ENCODE results near the gene BTBD3. TPM values are rescaled to one million over a fixed set of nuclear protein-coding genes. Genes with fewer than 3 reads are reported as not detected.

BTBD3 gene
- total and polyA plus RNA-seq, 9 donors: 31.3 to 50.3 (median 39.0) TPM

DNA sequence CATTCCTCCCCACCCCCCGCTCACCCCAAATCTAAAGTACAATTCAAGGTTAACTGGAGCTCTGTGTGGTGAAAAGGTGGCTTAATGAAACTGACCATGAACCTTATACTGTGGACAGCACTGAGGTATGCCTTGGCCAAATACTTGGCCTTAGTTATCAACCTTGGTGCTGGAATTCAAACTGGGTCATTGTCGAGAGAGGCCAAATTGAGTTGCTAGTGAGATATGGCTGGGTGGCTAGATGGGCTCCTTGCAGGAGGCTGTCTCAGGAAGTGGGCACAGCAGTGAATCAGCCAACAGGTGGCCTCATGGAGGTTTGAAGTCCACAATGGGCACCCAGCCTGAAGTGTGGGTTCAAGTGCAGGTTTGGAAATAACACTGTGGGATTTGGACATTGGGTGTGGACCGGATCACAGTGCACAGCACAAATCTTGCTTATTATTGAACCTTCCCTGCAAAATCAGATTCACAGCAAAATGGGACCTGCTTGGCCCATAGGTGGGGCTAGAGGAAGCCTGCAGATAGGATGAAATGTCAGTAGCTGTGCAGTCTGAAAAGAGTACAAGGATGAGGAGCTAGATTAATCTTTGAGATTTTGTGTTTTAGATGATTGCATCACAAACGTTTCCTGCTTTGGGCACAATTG is 5.6 kb upstream of the BTBD3 start:
- H3K9me3 ChIP-seq (replicated peaks; ENCODE audit: control insufficient read depth, low read depth, low read length): no peaks in the 10 kb centered on the region
- H3K36me3 ChIP-seq (ENCODE audit: control insufficient read depth, insufficient read depth, low read length): no peaks in the 10 kb centered on the region
- no peak overlapping the region for H3K4me3 ChIP-seq (ENCODE audit: low read length)
- 83% methylated on average over 2 of the region's 4 CpGs for WGBS (ENCODE audit: insufficient coverage)
- H3K27me3 ChIP-seq (ENCODE audit: control insufficient read depth, insufficient read depth, low read length): no peaks in the 10 kb centered on the region
- H3K27ac ChIP-seq (ENCODE audit: low read length): no peak overlapping the region
- H3K4me1 ChIP-seq (ENCODE audit: control insufficient read depth, insufficient read depth, low read length): no peaks in the 10 kb centered on the region
- DNase-seq: no peak

DNA sequence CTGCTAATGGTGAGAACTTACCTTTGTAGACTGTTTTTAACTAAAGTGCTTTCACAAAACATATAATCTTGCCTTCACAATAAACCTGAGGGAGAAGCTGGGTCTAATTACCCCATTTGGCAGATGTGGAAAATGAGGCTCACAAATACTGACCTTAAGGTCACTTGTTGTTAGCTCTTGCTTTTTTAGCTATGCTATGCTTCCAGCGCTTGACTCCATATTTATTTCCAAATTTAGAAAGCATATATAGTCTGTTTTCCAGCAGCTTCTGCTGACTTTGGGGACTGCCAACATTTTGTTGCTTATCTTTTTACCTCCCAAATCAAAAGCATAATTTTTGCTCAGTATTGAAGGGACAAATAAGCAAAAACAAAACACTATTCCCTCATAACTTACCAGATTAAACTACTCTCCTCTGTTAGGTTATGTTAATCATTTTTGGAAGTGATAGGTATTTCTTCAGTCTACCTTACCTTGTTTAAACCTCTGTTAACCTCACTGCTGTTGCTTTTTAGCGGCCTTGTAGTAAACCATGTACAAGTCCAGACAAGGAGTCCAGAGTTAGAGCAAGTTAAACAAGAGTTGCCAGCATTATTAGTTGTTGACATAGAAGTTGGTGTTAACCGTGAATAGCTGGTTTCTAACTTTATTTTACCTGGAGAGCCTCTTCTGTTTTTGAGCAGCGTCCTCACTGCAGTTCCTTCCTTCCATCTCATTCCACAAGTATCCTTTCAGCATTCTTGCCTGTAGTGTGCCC is 4.9 kb upstream of the BTBD3 start:
- no peak overlapping the region for H3K4me3 ChIP-seq (ENCODE audit: low read length)
- no peaks in the 10 kb centered on the region for H3K27me3 ChIP-seq (ENCODE audit: control insufficient read depth, insufficient read depth, low read length)
- H3K4me1 ChIP-seq (ENCODE audit: control insufficient read depth, insufficient read depth, low read length): no peaks in the 10 kb centered on the region
- WGBS (ENCODE audit: insufficient coverage): no CpG with 5 or more reads among the region's 4 CpGs
- DNase-seq: no peak
- H3K9me3 ChIP-seq (replicated peaks; ENCODE audit: control insufficient read depth, low read depth, low read length): no peaks in the 10 kb centered on the region
- no peak overlapping the region for H3K27ac ChIP-seq (ENCODE audit: low read length)
- no peaks in the 10 kb centered on the region for H3K36me3 ChIP-seq (ENCODE audit: control insufficient read depth, insufficient read depth, low read length)

DNA sequence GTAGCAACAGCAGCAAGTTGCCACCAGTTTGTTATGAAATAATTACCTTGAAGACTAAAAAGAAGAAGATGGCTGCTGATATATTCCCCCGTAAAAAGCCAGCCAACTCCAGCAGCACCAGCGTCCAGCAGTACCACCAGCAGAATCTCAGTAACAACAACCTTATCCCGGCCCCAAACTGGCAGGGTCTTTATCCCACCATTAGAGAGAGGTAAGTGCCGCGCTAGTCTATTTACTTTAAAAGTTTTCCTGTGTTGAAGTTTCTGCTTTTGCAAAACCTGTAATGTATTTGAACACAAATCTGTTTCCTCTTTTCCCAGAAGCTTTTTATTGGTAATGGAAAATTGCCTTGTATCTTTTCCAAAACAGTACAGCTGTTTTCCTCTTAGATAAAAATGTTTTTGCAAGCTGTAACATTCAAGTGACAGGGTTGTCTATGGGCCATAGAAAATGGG is 725 bp downstream of the BTBD3 start:
- H3K4me3 ChIP-seq (ENCODE audit: low read length): peak overlapping the region; percentile 48
- peaks cover 9% of the 10 kb centered on the region for H3K4me1 ChIP-seq (ENCODE audit: control insufficient read depth, insufficient read depth, low read length)
- H3K27me3 ChIP-seq (ENCODE audit: control insufficient read depth, insufficient read depth, low read length): no peaks in the 10 kb centered on the region
- H3K27ac ChIP-seq (ENCODE audit: low read length): peak overlapping the region; percentile 91
- DNase-seq: peak; percentile 96
- WGBS (ENCODE audit: insufficient coverage): no CpG with 5 or more reads among the region's 5 CpGs
- H3K36me3 ChIP-seq (ENCODE audit: control insufficient read depth, insufficient read depth, low read length): peaks cover 14% of the 10 kb centered on the region
- H3K9me3 ChIP-seq (replicated peaks; ENCODE audit: control insufficient read depth, low read depth, low read length): no peaks in the 10 kb centered on the region

DNA sequence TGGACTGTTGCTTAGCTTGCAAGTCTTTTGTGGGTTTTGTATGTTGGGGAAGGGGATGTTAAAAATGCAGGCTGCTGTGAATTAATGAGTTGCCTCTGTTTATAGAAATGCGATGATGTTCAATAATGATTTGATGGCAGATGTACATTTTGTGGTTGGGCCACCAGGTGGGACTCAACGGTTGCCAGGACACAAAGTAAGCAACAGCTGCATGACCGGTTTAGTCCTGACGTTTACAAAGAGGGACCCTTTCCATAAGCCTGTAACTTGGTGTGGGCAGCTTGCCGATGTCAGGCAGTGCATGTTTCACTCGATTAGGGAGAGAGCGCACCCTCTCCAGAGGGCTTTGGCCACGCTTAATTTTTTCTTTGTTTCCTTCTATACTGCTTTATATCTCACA is 1.3 kb downstream of the BTBD3 start:
- Histone ChIP-seq H3K9me3 (replicated peaks; ENCODE audit: control insufficient read depth, low read depth, low read length) (no peaks in the 10 kb centered on the region), H3K4me1 (ENCODE audit: control insufficient read depth, insufficient read depth, low read length) (peaks cover 9% of the 10 kb centered on the region), H3K4me3 (ENCODE audit: low read length) (peak overlapping the region; percentile 48), H3K27me3 (ENCODE audit: control insufficient read depth, insufficient read depth, low read length) (no peaks in the 10 kb centered on the region), H3K27ac (ENCODE audit: low read length) (peak overlapping the region; percentile 91), H3K36me3 (ENCODE audit: control insufficient read depth, insufficient read depth, low read length) (peaks cover 18% of the 10 kb centered on the region)
- WGBS (ENCODE audit: insufficient coverage): 2% methylated on average over 4 of the region's 8 CpGs
- DNase-seq: peak; percentile 95

DNA sequence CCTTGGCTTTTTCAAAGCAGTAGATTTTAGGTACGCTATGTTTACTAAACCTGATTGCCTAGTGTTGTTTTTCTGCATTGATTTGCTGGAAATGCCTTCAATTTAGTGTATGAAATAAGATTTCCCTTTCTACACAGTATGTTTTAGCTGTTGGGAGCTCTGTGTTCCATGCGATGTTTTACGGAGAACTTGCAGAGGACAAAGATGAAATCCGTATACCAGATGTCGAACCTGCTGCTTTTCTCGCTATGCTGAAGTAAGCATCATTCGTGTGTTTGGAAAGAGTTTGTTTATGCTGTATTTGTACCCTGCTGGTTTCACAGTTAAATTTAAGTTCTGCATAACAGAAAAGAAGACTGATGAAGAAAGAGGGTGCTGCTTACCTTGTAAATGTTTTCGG is 1.9 kb downstream of the BTBD3 start:
- no peaks in the 10 kb centered on the region for H3K27me3 ChIP-seq (ENCODE audit: control insufficient read depth, insufficient read depth, low read length)
- peaks cover 9% of the 10 kb centered on the region for H3K4me1 ChIP-seq (ENCODE audit: control insufficient read depth, insufficient read depth, low read length)
- peaks cover 18% of the 10 kb centered on the region for H3K36me3 ChIP-seq (ENCODE audit: control insufficient read depth, insufficient read depth, low read length)
- peak; percentile 73 for DNase-seq
- WGBS (ENCODE audit: insufficient coverage): 5% methylated on average over 4 of the region's 8 CpGs
- peak overlapping the region; percentile 48 for H3K4me3 ChIP-seq (ENCODE audit: low read length)
- no peaks in the 10 kb centered on the region for H3K9me3 ChIP-seq (replicated peaks; ENCODE audit: control insufficient read depth, low read depth, low read length)
- H3K27ac ChIP-seq (ENCODE audit: low read length): peak overlapping the region; percentile 91

DNA sequence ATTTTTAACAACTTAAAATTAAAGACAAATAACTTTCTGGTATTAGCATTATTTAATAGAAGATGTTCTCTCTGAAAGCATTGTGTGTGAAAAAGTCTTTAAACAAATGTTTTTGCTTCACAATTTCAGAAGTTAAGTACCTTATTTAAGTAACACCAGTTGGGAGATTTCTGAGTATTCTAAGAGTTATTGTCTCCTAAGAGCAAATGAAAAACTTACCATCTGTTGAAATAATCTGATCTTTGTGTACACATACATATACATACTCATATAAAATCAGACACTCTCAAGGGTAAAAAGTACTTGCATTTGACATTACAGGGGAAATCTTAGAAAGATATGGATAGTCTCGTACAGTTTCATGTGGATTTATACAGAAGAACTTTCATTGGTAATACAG is 2.4 kb downstream of the BTBD3 start:
- Histone ChIP-seq H3K36me3 (ENCODE audit: control insufficient read depth, insufficient read depth, low read length) (peaks cover 23% of the 10 kb centered on the region), H3K27me3 (ENCODE audit: control insufficient read depth, insufficient read depth, low read length) (no peaks in the 10 kb centered on the region), H3K27ac (ENCODE audit: low read length) (peak overlapping the region; percentile 91), H3K9me3 (replicated peaks; ENCODE audit: control insufficient read depth, low read depth, low read length) (no peaks in the 10 kb centered on the region), H3K4me1 (ENCODE audit: control insufficient read depth, insufficient read depth, low read length) (peaks cover 9% of the 10 kb centered on the region), H3K4me3 (ENCODE audit: low read length) (peak overlapping the region; percentile 48)
- DNase-seq: no peak
- no CpG with 5 or more reads among the region's 1 CpG for WGBS (ENCODE audit: insufficient coverage)

DNA sequence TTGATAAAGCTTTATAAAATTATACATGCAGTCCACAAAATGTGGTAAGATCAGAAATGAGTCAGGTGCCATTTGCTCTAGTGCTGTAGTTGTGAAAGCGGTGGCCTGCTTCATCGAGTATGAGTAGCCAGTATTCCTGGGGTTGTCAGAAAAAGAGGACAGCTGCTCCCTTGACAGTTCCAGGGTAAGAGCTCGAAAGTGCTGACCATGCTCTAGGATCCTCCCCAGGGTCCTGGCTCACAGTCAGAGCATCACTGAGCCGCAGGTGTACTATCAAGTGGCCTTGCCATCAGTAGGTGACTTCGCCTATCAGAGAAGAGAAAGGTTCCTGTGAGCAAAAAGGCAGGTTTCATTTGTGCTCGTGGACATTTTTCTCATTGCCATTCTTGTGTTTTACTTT is 3.6 kb downstream of the BTBD3 start:
- no peak overlapping the region for H3K27ac ChIP-seq (ENCODE audit: low read length)
- no peak overlapping the region for H3K4me3 ChIP-seq (ENCODE audit: low read length)
- WGBS (ENCODE audit: insufficient coverage): 83% methylated on average over 5 of the region's 6 CpGs
- H3K9me3 ChIP-seq (replicated peaks; ENCODE audit: control insufficient read depth, low read depth, low read length): no peaks in the 10 kb centered on the region
- DNase-seq: no peak
- H3K36me3 ChIP-seq (ENCODE audit: control insufficient read depth, insufficient read depth, low read length): peaks cover 27% of the 10 kb centered on the region
- H3K4me1 ChIP-seq (ENCODE audit: control insufficient read depth, insufficient read depth, low read length): peaks cover 9% of the 10 kb centered on the region
- no peaks in the 10 kb centered on the region for H3K27me3 ChIP-seq (ENCODE audit: control insufficient read depth, insufficient read depth, low read length)

DNA sequence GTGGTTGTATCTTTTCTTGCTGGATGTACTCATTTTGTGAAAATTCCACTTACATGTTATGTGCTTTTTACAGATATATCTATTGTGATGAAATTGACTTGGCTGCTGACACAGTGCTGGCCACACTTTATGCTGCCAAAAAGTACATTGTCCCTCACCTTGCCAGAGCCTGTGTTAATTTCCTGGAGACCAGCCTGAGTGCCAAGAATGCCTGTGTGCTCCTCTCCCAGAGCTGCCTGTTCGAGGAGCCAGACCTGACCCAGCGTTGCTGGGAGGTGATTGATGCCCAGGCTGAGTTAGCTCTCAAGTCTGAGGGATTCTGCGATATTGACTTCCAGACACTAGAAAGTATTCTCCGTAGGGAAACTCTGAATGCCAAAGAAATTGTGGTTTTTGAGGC is 4.9 kb downstream of the BTBD3 start:
- Histone ChIP-seq H3K27ac (ENCODE audit: low read length) (no peak overlapping the region), H3K27me3 (ENCODE audit: control insufficient read depth, insufficient read depth, low read length) (no peaks in the 10 kb centered on the region), H3K4me3 (ENCODE audit: low read length) (no peak overlapping the region), H3K4me1 (ENCODE audit: control insufficient read depth, insufficient read depth, low read length) (peaks cover 9% of the 10 kb centered on the region), H3K36me3 (ENCODE audit: control insufficient read depth, insufficient read depth, low read length) (peaks cover 32% of the 10 kb centered on the region), H3K9me3 (replicated peaks; ENCODE audit: control insufficient read depth, low read depth, low read length) (no peaks in the 10 kb centered on the region)
- WGBS (ENCODE audit: insufficient coverage): 75% methylated on average over 4 of the region's 4 CpGs
- no peak for DNase-seq

DNA sequence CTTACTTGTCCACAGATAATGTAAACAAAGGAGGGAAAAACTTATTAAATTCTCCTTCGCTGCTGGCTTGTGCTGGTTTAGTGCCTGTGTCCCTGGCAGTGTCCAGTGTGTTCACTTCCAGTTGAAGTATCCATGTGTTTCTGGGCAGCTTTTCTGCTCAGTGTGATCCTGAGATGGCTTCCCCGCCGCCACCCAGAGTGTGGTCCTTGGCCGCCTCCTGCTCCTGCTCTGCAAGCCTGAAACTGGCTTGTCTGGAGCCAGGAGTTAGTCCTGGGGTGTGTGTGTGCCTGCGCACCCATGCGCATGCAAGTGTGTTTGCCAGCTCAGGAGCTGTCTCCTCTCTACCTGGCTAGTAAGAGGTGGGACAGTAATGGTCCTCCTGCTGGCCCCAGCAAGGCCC is 7.2 kb downstream of the BTBD3 start:
- 97% methylated on average over 3 of the region's 6 CpGs for WGBS (ENCODE audit: insufficient coverage)
- H3K4me1 ChIP-seq (ENCODE audit: control insufficient read depth, insufficient read depth, low read length): peaks cover 6% of the 10 kb centered on the region
- no peak overlapping the region for H3K4me3 ChIP-seq (ENCODE audit: low read length)
- DNase-seq: no peak
- no peak overlapping the region for H3K27ac ChIP-seq (ENCODE audit: low read length)
- H3K27me3 ChIP-seq (ENCODE audit: control insufficient read depth, insufficient read depth, low read length): no peaks in the 10 kb centered on the region
- H3K9me3 ChIP-seq (replicated peaks; ENCODE audit: control insufficient read depth, low read depth, low read length): no peaks in the 10 kb centered on the region
- H3K36me3 ChIP-seq (ENCODE audit: control insufficient read depth, insufficient read depth, low read length): peaks cover 36% of the 10 kb centered on the region

DNA sequence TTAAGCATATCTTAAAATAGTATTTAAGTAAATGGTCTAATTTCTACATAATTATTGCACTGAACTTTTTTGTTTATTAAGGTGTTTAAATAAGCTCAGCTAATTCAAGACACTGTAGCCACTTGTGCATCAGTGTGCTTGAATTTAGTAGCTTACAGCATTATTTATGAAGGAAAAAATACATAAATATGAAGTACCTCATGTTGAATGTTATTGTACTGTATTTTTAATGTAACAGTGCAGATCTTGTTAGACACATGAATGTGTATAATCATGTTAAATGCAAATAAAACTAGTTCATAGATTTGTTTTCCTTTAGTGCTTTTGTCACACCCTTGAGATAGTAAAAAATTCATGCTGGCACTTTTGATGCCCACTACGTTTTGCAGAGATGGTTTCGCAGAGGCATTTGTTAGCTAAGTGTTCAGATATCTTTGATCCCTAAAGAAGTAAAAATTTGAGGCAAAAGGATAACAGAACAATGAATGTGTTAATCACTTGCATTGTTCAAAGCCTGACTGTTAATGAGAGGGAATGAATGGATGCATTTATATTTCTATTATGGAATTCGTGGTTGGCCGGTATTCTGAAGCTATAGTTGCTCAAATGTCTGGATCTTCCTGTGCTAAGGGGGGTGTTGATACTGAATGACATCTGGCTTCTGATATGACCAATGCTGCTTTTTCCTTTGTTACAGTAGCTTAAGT is 8.8 kb downstream of the BTBD3 start:
- no peak for DNase-seq
- Histone ChIP-seq H3K27me3 (ENCODE audit: control insufficient read depth, insufficient read depth, low read length) (no peaks in the 10 kb centered on the region), H3K36me3 (ENCODE audit: control insufficient read depth, insufficient read depth, low read length) (peaks cover 34% of the 10 kb centered on the region), H3K27ac (ENCODE audit: low read length) (no peak overlapping the region), H3K4me1 (ENCODE audit: control insufficient read depth, insufficient read depth, low read length) (peaks cover 3% of the 10 kb centered on the region), H3K4me3 (ENCODE audit: low read length) (no peak overlapping the region), H3K9me3 (replicated peaks; ENCODE audit: control insufficient read depth, low read depth, low read length) (no peaks in the 10 kb centered on the region)
- WGBS (ENCODE audit: insufficient coverage): 90% methylated on average over 2 of the region's 4 CpGs

Data from muscle of leg (tissue), 11 donors.